ENCODE measurements around the gene SPIRE2.
A peak's percentile ranks its signal among the peaks of the same experiment; 100 is the strongest.
"Not testable (repeated sequence)": the region's sequence is repeated elsewhere in the genome, so short reads cannot be mapped to it uniquely, and the experiment has no call there.

The SPIRE2 gene

DNA sequence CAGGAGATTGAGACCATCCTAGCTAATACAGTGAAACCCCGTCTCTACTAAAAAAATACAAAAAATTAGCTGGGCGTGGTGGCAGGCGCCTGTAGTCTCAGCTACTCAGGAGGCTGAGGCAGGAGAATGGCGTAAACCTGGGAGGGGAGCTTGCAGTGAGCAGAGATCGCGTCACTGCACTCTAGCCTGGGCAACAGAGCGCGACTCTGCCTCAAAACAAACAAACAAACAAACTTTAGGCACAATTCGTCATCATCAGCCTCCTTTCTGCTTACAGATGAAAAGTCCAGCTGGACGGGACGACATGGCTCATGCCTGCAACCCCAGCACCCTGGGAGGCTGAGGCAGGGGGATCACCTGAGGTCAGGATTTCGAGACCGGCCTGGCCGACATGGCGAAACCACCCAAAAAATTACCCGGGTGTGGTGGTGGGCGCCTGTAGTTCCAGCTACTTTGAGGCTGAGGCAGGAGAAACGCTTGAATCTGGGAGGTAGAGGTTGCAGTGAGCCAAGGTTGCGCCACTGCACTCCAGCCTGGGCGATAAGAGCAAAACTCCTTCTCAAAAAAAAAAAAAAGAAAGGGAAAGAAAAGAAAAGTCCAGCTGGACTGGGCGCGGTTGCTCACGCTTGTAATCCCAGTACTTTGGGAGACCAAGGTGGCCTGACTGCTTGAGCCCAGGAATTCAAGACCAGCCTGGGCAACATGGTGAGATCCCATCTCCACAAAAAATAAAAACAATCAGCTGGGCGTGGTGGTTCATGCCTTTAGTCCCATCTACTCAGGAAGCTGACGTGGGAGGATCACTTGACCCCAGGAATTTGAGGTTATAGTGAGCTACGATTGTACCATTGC lies 1.5 kb upstream of the SPIRE2 start:
- Mint-ChIP-seq H3K27ac (no peak overlapping the region), H3K27me3 (peaks cover 38% of the 10 kb centered on the region), H3K9me3 (no peaks in the 10 kb centered on the region), H3K4me1 (peaks cover 6% of the 10 kb centered on the region), H3K4me3 (no peak overlapping the region)
- no peak for ATAC-seq
- DNase-seq: no peak

GRCh38 chr16:89827383-89828198 lies 684 bp upstream of the SPIRE2 start:
- H3K9me3 Mint-ChIP-seq: no peaks in the 10 kb centered on the region
- no peak overlapping the region for H3K27ac Mint-ChIP-seq
- no peak for DNase-seq
- peaks cover 6% of the 10 kb centered on the region for H3K4me1 Mint-ChIP-seq
- ATAC-seq: peak; percentile 5
- peak overlapping the region; percentile 41 to 50 for H3K4me3 Mint-ChIP-seq
- peaks cover 46% of the 10 kb centered on the region for H3K27me3 Mint-ChIP-seq

- ATAC-seq: no peak
- H3K4me3 Mint-ChIP-seq: peak overlapping the region; percentile 37 to 60
- H3K27me3 Mint-ChIP-seq: peaks cover 48% of the 10 kb centered on the region
- peaks cover 6% of the 10 kb centered on the region for H3K4me1 Mint-ChIP-seq
- DNase-seq: no peak
- H3K27ac Mint-ChIP-seq: no peak overlapping the region
- no peaks in the 10 kb centered on the region for H3K9me3 Mint-ChIP-seq
Observed at GRCh38 chr16:89828870-89829629, 775 bp downstream of the SPIRE2 start.

DNA sequence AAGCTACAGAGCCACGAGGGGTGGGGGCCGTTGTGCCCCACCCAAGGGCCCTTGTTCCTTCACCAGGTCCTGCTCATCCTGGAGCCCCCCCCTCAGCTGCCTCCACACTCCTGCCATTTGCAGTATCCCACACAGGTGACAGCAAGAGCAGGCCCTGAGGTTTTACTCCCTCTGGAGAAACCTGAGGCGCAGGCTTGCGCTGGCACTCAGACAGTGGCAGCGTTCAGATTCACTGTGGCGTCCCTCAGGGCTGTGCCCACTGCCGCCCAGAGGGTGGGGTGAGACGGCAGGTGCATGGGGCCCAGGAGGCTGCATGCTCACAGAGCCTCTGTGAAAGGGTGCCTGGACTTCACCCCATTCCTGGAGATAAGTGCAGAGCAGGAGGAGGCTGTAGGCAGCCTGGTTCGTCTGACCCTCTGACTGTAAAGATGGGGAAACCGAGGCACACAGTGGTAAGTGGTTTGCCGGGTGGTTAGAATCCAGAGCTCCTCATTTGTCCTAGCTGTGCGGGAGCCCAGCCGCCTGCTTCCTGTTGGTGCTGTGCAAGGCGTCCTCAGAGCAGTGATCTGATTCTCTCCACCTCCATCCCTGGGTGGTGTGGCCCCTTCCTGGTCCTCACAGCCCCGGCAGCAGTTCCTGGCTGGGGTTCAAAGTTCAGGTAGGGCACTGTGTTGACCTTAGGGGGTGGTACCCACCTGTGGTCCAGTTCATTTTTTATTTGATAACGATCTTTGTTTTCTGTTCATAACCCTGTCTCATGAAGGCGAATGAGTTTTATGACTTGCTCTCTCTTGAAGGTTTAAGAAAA lies 1.6 kb downstream of the SPIRE2 start:
- no peak for DNase-seq
- peaks cover 48% of the 10 kb centered on the region for H3K27me3 Mint-ChIP-seq

DNA sequence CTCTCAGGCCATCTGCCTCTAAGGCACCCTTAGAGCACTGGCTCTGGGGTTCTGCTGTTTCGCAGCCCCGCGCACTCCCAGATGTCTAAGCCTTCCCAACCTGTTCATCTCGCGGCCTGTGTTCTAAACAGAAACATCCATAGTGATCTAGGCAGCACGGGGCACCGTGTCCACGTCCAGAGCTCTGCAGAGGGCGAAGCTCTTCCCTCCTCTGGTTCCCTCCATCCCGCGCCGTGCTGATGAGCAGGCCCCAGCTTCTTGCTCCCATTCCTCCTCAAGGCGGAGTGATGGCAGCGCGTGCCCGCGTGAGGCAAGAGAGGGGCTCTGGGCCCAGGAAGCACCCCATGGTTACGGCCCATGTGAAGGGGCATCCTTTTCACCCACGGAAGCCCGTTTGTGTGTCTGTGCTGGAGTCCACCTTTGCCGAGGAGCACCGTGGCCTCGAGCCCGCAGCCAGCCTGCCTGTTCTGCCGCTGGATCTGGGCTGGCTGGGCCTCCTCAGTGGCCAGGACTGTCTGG lies 3.6 kb downstream of the SPIRE2 start:
- Mint-ChIP-seq H3K27ac (no peak overlapping the region), H3K4me3 (no peak overlapping the region), H3K9me3 (peaks cover 0 to 6% of the 10 kb centered on the region in 2 donors), H3K27me3 (peaks cover 48% of the 10 kb centered on the region), H3K4me1 (peaks cover 6% of the 10 kb centered on the region)
- no peak for ATAC-seq
- no peak for DNase-seq

More for the DNA sequence above, 1.6 kb downstream of the SPIRE2 start:
- H3K4me1 Mint-ChIP-seq: peaks cover 6% of the 10 kb centered on the region
- no peaks in the 10 kb centered on the region for H3K9me3 Mint-ChIP-seq
- H3K4me3 Mint-ChIP-seq: peak overlapping the region in 1 of 2 donors; percentile 15
- ATAC-seq: no peak
- no peak overlapping the region for H3K27ac Mint-ChIP-seq

DNA sequence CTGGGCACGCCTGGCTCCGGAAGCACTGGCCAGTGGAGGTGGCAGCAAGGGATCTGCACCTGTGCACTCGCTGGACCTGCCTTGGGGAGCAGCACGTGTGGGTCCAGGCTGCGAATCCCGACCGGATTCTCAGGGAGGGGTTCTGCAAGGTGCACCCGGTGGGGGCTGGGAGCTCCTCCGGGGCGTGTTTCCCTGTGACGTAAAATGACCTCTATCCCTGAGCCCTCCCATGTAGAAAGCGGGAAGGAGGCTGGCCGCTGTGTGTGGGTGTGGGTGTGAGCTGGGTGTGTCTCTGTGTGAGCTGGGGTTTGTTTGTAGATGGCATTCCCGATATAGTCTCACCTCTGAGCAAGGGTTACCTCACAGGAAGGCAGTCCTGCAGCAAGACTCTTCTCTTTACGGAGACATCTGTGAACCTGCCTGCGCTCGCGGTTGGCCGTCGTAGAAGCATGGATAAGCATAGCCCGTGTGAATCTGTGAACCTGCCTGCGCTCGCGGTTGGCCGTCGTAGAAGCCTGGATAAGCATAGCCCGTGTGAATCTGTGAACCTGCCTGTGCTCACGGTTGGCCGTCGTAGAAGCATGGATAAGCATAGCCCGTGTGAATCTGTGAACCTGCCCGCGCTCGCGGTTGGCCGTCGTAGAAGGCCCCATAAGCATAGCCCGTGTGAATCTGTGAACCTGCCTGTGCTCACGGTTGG lies 5.5 kb downstream of the SPIRE2 start:
- not testable (repeated sequence) for DNase-seq, ATAC-seq, H3K27ac Mint-ChIP-seq, H3K9me3 Mint-ChIP-seq, H3K4me3 Mint-ChIP-seq
- Mint-ChIP-seq H3K4me1 (peaks cover 23% of the 10 kb centered on the region), H3K27me3 (peaks cover 39% of the 10 kb centered on the region)

GRCh38 chr16:89834813-89835363 lies 6.6 kb downstream of the SPIRE2 start:
- DNase-seq: not testable (repeated sequence)

DNA sequence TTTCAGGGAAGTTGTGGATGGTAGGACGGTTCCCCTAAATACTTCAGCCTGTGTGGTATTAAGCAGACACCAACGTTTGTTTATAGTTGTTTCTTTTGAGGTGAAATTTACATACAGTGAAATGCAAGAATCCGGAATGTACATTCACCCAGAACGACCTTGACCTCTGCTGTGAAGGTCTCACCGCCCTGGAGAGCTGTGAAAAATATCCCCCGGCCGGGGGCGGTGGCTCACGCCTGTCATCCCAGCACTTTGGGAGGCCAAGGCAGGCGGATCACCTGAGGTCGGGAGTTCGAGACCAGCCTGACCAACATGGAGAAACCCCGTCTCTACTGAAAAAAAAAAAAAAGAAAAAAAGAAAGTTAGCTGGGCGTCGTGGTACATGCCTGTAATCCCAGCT lies 8.2 kb downstream of the SPIRE2 start:
- not testable (repeated sequence) for H3K9me3 Mint-ChIP-seq, ATAC-seq, H3K4me3 Mint-ChIP-seq, H3K27ac Mint-ChIP-seq, DNase-seq
- H3K4me1 Mint-ChIP-seq: peaks cover 36% of the 10 kb centered on the region
- peaks cover 13% of the 10 kb centered on the region for H3K27me3 Mint-ChIP-seq

More at GRCh38 chr16:89834813-89835363, 6.6 kb downstream of the SPIRE2 start:
- not testable (repeated sequence) for ATAC-seq, H3K9me3 Mint-ChIP-seq, H3K4me3 Mint-ChIP-seq, H3K27ac Mint-ChIP-seq
- H3K27me3 Mint-ChIP-seq: peaks cover 29% of the 10 kb centered on the region
- peaks cover 27% of the 10 kb centered on the region for H3K4me1 Mint-ChIP-seq

GRCh38 chr16:89837014-89837546 lies 8.8 kb downstream of the SPIRE2 start:
- no peak for ATAC-seq
- DNase-seq: no peak
- peaks cover 37% of the 10 kb centered on the region for H3K4me1 Mint-ChIP-seq
- peaks cover 7% of the 10 kb centered on the region for H3K27me3 Mint-ChIP-seq
- peaks cover 0 to 6% of the 10 kb centered on the region in 2 donors for H3K9me3 Mint-ChIP-seq
- no peak overlapping the region for H3K27ac Mint-ChIP-seq
- peak overlapping the region in 1 of 2 donors; percentile 69 for H3K4me3 Mint-ChIP-seq

- H3K4me1 Mint-ChIP-seq: peaks cover 53% of the 10 kb centered on the region
- peak overlapping the region in 1 of 2 donors; percentile 59 for H3K27ac Mint-ChIP-seq
- DNase-seq: peak; percentile 78 to 79
- ATAC-seq: peak; percentile 91
- no peaks in the 10 kb centered on the region for H3K27me3 Mint-ChIP-seq
- peak overlapping the region in 1 of 2 donors; percentile 18 for H3K4me3 Mint-ChIP-seq
- H3K9me3 Mint-ChIP-seq: no peaks in the 10 kb centered on the region
Observed at GRCh38 chr16:89841275-89841674, 13.0 kb downstream of the SPIRE2 start.

DNA sequence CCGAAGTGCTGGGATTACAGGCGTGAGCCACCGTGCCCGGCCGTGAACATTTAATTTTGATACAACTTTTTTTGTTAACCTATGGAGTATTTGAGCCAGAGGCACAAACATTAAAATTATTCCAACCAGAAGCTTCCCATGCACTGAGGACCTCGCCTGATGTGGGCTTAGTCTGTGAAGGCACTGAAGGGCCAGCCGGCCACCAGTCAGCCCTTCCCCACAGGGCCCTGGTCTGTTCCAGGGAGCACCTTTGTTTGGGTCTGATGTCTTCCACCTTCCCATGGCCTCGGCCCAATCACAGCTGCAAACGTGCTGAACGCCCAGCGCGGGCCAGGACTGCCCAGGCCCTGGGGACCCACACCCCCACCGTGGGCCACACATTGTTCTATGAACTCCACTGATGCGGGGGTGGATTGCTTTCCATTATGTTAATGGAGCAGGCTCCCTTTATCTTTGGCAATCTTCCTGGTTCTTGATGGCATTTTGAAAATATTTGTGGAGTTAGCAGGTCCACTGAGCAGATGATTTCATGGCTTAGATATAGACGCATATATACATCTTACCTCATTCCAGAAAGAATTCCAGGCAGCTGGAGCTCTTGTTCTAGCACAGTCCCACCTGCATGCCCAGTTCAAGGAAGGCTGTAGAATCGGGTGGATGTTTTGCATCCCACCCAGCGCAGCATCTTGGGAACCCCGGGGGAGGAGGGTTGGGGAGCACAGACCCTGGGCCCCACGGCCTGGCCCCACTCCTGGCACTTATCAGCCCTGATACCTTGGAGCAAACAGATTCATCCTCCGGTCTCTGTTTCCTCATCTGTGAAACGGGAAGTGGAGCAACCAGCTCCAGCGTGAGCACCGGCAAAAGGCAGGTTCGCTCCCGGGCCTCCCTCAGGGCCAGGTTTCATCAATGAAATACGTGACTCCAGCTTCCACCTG lies 14.5 kb downstream of the SPIRE2 start:
- DNase-seq (no peak), ATAC-seq (no peak)
- Mint-ChIP-seq H3K9me3 (no peaks in the 10 kb centered on the region), H3K4me3 (no peak overlapping the region), H3K27me3 (no peaks in the 10 kb centered on the region), H3K27ac (no peak overlapping the region), H3K4me1 (peaks cover 53% of the 10 kb centered on the region)

DNA sequence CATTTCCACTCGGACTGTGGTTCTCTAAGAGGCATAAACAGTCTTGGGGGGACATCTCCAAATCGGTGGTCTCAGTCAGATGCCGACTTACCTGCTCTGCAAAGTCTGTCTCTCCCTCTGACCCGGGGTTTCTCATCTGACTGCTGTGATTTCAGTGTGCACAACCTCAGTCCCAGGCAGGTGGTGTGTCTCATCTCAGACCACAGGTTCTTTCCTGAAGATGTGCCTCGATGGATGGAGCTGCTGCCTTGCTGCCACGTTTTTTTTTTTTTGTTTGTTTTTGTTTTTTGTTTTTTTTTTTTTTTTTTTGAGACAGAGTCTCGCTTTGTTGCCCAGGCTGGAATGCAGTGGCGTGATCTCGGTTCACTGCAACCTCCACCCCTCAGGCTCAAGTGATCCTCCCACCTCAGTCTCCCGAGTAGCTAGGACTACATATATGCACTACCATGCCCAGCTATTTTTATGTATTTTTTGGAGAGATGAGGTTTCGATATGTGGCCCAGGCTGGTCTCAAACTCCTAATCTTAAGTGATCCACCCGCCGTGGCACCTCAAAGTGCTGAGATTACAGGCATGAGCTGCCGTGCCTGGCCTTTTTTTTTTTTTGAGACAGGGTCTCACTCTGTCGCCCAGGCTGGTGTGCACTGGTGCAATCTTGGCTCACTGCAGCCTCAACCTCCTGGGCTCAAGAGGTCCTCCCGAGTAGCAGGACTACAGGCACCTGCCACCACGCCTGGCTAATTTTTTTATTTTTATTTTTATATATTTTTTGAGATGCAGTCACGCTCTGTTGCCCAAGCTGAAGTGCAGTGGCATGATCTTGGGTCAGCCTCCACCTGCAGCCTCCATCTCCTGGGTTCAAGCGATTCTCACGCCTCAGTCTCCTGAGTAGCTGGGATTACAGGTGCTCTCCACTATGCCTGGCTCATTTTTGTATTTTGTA lies 15.4 kb downstream of the SPIRE2 start:
- Mint-ChIP-seq H3K4me3 (no peak overlapping the region), H3K9me3 (no peaks in the 10 kb centered on the region), H3K27ac (peak overlapping the region in 1 of 2 donors; percentile 19), H3K4me1 (peaks cover 44% of the 10 kb centered on the region), H3K27me3 (no peaks in the 10 kb centered on the region)
- ATAC-seq: no peak
- DNase-seq: no peak
